ENCODE measurements around the gene CSTF2T.
"Not testable (repeated sequence)": the region's sequence is repeated elsewhere in the genome, so short reads cannot be mapped to it uniquely, and the experiment has no call there.

CSTF2T gene

DNA sequence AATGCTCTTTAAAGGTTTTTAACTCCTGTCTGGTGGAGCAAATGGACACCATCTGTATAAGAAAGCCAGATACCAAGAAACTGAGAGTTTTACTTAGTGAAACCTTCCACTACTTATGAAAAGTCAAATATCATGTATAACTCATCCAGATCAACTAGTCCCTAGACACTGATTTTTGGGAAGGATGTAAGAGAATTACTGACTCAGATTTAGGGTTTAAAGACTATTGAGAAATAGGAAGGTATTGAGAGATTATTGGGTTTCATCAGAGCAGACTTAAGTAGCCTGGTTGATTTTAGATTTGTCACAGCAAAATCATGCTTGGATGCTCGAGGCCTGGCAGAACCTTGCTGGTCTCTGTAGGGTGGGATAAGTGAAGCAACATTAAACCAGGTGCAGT lies 3.1 kb downstream of the CSTF2T start:
- DNase-seq: peak; percentile 14

DNA sequence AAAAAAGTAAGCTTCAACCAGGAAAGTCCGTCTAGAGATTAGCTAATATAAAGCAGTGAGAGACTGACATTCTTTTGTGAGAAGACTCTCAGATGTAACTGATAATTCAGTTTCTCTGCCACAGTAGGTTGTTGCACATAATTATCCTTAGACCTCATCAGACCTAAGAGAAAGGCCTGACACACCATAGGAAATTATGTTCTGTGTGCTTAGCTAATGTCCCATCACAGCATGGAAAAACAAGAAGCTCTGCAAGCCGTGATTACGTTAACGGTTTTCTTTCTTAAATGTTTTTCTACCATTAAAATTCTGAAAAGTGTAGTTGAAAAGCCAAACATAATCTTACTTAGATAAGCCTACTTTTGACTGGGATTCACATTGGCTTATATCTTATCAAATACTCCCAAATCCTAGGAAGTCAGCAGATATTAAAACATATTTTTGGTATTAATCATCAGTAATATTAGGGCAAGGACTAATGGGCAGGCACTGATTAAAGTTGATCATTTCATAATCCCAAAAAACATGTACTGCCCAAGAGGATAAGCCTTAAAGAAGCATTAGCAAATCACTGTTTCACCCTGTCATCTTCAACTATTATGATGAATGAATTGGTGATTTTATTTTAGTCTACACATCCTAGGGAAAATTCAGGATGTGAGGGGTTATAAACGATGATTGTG lies 5.2 kb downstream of the CSTF2T start:
- no peak for DNase-seq

DNA sequence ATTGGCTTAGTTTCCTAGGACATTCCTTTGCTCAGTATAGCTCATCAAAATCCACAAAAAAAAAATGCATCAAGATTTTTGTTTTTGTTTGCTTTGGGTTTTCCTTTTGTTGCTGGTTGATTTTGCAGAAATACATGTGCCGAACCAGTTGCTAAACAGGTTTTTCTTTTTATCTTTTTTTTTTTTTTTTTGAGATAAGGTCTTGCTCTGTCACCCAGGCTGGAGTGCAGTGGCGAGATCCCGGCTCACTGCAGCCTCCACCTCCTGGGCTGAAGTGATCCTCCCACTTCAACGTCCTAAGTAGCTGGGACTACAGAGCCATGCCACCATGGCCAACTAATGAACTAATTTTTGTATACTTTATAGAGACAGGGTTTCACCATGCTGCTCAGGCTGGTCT lies 8.3 kb downstream of the CSTF2T start:
- no peak for DNase-seq

DNA sequence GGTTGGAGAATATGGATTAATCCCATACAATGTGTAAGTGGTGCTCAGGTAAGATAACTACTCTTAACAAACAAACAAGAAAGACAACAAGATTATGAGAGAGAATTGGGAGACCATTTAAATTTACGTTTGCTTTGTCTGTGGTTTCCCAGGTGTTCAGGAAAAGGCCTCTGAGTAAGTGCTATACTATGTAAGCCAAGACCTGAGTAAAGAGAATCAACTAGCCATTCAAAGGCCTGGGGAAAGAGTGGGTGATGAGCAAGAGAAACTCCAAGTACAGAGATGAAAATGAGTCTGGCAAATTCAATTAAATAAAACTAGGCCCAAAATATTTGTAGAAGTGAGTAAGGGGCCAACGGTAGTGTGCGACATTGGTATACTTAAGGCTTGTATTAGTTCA lies 9.9 kb downstream of the CSTF2T start:
- DNase-seq: no peak

DNA sequence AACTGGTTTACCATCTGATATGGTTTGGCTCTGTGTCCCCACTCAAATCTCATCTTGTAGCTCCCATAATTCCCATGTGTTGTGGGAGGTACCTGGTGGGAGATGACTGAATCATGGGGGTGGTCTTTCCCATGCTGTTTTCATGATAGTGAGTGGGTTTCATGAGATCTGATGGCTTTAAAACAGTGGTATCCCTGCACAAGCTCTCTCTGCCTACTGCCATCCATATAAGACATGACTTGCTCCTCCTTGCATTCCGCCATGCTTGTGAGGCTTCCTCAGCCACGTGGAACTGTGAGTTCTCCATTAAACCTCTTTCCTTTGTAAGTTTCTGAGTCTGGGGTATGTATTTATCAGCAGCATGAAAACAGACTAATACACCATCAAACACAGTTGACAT lies 10.6 kb downstream of the CSTF2T start:
- not testable (repeated sequence) for DNase-seq

DNA sequence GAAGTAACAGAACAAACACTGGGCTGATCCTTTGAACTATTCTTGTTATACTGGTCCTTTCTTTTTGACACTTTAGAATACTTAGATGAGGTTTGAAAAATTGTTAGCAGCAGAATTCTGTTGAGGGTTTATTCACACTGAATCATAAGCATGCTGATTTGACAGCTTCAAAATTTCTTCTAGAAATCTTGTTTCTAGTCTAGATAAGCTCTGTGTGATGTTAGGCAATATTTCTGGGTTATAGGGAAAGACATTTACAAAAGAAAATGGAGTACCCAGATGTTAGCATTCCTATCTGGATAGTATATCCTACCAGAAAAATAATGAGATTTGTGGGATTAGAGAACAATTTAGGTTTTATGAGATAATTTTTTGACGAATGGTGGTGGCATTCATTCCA lies 12.1 kb downstream of the CSTF2T start:
- no peak for DNase-seq

DNA sequence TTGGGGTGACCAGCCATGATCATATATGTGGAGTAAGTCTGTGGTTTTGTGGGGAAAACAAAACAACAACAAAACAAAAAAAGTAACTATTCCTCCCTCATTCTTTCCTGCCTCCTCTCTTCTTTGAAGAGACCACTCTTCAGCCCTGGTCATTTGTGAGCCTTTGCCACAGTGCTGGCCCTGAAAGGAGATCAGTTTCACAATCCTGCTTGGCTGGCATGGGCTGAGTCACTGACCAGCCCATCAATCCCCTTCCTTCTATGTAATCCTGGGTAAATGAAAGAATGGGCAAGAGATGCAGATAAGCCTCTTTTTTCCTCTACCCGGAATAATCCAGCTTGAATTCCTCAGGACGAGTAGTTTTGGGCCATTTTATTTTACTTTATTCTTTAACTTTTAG lies 13.6 kb downstream of the CSTF2T start:
- DNase-seq: no peak

DNA sequence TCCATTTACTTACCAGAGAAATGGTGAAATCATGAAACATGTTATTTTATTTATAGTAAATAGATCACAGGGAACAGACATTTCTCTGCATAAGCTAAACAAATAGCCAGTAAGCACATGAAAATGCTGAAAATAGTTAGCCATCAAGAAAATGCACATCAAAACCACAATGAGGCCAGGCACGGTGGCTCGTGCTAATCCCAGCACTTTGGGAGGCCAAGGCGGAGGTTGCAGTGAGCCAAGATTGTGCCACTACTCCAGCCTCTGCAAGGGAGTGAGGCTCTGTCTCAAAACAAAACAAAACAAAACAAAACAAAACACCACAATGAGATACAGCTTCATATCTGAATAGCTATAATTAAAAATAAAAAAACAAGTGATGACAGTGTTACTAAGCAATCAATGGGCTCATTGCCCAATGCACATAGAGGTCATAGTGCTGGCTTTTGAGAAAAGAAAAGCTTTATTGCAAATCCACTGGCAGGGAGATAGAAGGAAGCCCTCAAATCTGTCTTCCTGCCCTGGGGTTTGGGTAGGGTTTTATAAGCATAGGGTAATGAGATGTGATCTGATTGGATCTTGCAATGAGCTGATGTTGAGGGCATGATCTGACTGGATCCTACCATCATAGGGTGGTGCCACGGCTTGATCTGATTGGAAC lies 16.2 kb downstream of the CSTF2T start:
- peak; percentile 12 for DNase-seq

DNA sequence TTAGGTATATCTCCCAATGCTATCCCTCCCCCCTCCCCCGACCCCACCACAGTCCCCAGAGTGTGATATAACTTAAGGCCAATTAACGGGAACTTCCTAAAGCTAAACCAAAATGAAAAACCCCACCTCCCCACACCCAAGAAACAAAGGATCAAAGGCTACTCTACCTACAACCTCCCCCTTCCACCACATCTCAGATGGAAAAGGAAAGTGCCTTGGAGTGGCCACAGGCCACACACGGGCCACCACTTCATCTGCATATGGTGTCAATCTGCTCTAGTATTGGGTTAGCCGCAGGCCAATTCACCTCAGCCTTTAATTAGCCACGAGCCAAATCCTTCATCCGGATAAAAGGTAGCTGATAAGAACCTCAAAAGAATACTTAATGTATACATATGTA lies 19.6 kb downstream of the CSTF2T start:
- no peak for DNase-seq

DNA sequence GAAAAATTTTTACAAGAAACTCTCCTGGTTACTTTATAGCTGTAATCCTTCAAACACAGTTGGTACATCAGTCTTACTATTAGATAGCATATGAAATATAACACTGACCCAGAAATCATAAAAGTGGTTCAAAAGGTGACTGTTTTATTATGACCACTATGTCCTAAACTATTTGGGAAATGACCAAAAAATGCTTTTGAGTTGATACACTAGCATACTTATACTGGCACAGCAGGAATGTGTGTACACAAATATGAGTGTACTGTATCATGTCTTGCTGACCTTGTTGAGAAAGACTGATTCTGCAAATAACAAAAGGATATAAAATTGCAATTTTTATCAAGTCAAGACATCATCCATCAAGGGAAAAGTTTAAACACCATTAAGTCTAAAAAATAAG lies 24.3 kb downstream of the CSTF2T start:
- no peak for DNase-seq

DNA sequence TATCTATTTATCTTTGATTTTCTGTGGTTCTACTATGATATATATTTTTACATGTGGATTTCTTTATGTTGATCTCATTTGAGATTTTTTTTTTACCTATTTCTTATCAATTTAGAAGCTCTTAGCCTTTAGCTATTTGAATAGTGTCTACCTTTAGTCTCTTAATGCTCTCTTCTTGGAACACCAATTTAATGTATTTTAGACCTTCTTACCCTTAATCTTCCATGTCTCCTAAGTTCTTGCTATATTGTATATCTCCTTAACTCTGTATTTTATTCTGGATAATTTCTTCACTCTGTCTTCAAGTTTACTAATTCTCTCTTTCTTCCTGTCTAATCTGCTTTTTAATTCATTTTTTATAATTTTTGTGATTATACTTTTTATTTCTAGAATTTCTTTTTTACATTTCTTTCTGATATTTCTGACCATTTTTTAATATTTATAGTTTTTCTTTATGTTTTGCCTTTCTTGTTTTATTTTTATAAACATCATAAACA lies 27.3 kb downstream of the CSTF2T start:
- DNase-seq: no peak

DNA sequence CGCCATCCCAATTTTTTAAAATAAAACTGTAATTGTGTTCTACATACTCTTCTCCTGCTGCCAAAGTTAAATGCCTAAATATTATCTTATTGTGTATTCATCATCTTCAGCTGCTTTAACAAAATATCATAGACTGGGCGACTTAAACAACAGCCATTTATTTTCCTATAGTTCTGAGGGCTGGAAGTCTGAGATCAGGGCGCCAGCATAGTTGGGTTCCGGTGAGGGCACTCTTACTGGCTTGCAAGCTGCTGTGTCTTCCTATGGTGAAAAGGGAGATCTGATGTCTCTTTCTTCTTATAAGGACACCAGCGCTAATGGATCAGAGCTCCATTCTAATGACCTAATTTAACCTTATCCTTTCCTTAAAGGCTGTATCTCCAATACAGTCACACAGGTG lies 30.4 kb downstream of the CSTF2T start:
- no peak for DNase-seq

DNA sequence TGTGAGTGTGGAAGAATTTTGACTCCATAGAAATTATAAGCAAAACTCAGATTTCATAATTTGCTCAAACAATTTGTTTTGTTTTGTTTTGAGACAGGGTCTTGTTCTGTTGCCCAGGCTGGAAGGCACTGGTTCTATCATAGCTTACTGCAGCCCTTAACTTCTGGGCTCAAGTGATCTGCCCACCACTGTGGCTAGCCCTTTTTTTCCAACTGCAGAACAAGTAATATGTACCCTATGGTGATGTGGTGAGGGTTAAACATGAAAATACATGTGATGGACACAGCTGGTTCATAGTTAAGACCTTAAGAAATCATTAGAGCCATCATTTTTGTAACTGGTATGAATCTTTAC lies 31.1 kb downstream of the CSTF2T start:
- no peak for DNase-seq

DNA sequence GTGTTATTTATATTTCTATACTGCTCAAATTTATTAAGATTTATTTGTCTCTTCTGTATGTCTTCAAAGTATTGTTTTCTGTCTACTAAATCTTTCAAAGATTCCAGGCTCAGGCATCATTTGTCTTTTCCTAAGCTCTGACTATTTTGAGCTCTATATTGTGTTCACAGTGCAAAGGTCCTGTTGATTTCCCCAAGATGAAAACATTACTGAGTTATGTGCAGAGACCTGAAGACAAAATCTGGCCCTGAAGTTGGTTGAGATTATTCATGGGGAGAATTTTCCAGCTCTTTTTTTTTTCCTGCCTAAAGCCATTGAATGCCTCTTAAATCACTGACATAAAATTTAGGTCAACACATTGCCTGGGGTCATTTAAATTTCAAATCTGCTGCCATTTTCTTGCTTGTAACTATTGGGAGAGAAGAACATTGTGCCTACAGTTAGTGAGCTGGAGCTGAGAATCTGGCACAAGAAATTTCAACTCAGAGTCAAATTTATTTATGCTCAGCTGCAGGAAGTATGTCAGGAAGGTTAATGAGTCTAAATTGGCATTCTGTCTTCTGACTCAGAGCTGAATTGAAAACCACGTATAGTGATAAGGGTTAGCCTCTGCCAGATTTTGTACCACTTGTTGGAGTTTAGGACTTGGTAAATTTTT lies 31.6 kb downstream of the CSTF2T start:
- DNase-seq: peak; percentile 58

DNA sequence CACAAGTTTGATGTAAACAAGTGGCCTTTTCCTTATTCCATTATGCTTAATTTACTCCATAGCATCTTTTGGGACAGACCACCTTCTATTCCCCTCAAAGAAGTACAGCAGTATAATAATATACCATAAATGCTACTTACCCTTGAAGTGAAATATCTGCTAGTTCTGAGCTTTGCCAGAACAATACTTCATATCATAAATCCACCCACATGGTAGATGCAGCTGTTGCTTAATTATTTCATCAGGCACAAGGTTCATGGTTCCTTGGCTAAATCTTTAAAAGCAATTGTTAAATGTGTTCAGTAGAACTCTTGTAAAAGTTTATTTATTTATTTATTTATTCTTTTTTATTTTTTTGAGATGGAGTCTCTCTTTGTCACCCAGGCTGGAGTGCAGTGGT lies 32.9 kb downstream of the CSTF2T start:
- DNase-seq: peak; percentile 30

DNA sequence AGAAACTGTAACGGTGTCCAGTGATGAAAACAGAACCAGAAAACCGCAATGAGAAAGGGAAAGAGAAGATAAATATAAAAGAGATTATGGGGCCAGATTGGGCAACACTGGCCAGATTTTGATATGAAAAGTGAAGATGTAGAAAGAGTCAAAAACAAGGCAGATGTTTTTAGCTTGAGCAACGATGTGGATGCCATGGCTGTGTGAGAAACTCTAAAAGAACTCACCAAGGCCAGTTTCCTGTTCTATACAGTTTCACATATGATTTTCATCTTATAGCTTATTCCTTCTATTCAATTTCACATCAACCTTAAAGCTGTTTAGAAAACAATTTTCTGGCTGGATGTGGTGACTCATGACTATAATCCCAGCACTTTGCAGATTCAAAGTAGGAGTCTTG lies 36.3 kb downstream of the CSTF2T start:
- peak; percentile 18 for DNase-seq

DNA sequence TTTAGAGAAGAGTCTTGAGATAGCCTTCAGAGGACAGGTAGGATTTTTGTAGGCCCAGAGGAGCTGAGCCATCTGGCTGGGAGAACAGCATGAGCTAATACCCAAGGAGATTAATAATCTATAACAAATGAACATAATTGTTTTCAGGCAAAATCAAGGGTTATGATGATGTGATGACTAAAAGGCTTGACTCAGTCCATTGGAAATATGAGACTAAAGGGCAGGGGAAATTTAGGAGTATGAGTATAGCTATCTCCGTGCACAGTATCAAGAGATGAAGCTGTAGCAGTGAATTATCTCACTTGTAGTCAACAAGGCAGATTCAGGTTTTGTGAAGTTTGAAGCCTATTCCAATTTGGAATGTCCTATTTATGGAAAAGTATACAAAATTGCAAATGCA lies 40.1 kb downstream of the CSTF2T start:
- no peak for DNase-seq

DNA sequence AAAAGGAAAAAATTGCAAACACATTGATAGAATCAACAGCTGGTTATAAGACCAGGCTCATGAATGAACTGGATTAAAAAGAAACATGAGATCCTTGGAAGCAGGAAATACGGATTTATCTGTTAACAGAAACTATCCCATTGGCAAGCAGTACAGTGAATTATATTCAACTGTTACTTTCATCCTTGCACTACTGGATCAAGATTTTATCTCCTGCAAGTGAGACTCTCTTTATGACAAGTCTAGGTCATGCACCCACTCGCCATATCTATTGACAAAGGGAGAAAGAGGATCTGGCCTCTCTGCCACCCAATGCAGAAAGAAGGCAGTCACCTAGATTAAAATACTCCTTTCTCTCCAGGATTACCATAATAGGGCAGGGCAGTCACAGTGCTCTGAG lies 41.4 kb downstream of the CSTF2T start:
- DNase-seq: no peak

DNA sequence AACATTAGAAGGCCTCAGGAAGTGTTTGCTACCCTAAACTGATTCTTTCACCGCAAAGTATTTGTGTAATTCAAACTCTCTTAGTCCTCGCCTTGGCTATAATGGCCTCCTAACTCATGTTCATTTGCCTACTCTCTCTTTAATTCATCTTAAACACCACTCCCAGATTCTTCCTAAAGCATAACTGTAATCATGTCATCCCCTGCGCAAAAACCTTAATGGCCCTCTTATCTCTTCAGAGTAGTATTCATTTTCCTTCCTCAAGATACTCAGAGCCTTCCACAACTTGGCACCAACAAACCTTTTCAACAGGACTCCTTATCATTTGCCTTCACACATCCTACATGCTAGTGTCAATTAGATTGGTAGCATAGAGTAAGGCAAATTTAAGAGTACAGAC lies 42.9 kb downstream of the CSTF2T start:
- no peak for DNase-seq

DNA sequence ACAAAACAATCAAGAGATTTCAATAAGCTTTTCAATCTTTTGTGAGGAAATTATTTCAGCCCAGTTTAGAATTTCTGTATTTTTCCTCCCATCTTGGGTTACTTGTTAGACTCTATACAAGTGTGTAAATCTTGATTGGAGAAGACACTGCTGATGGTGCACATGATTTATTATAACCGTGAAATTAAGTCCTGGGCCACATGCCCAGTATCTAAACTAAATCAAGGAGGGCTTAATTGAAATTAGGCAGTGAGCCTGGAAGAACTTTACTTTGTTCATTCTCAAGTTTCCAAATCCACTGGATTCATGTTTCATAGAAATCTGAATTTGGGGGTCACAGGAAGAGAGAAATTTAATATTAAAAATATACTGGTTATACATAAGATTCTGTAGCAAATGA lies 44.5 kb downstream of the CSTF2T start:
- DNase-seq: peak; percentile 49

DNA sequence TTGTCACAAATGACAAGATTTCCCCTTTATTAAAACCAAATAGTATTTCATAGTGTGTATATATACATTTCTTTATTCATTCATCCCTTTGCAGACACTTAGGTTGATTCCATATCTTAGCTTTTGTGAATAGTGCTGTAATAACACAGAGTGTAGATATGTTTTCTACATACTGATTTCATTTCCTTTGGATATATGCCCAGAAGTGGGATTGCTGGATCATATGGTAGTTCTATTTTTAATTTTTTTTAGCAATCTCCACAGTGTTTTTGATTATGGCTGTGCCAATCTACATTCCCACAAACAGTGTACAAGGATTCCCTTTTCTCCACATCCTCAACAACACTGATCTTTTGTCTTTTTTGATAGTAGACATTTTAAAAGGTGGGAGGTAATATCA lies 46.4 kb downstream of the CSTF2T start:
- DNase-seq: peak; percentile 71

DNA sequence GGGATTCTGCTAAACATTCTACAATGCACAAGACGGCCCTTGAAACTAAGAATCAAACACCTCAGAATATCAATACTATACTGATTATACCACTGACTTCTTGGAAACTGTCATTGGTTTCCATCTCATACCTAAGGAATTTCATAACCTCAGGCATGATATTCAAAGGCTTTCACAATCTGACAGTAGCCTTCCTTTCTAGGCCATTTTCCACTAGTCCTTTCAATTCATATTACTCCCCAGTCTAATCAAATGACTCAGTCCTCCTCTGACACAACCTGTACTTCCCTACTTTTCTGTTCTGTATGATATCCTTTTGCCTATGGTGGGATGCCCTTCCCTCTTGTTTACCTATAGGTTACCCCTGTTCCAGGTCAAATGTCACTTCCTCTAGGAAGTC lies 48.3 kb downstream of the CSTF2T start:
- DNase-seq: peak; percentile 71

DNA sequence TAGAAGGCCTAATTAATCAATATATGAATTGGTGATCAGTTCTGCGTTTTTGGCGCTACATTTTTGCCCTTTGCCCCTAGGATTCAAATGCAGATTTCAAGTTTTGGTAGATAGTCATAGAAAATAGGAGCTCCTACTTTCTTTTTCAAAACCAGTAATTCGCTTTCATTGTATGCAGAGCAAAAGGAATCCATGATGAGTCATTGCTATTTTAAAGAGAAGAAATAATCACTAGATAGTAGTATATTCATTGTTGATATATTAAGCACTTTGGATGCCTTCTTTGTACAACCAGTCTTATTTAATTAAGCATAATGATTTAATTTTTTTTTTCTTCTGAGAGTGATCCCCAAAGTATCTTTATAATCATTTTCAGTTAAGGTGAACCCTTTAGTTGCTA lies 50.3 kb downstream of the CSTF2T start:
- DNase-seq: peak; percentile 19
